Esophagus muscularis mucosa (tissue), 4 donors: ENCODE data around the gene NTN4.

Source experiments
- CTCF ChIP-seq, 3 experiments: fragments of 200-600 bp in 2 of 3; fragments of 450-650 bp in 1 of 3; sonication (generic) in 2 of 3; IDR thresholded peaks; one replicate each; pipeline ENCODE4 v1.5.1; 2017 to 2019; ENCODE audit warnings: antibody characterized with exemption in 3 of 3, mild to moderate bottlenecking in 2 of 3, moderate library complexity in 1 of 3
- EP300 ChIP-seq: sonication (generic); formaldehyde crosslinking; IDR thresholded peaks from one replicate; pipeline ENCODE4 v1.6.1; 2017; ENCODE audit warnings: antibody characterized with exemption
- POLR2A ChIP-seq: fragments of 450-650 bp; IDR thresholded peaks from one replicate; pipeline ENCODE4 v1.6.1; 2017; ENCODE audit warnings: antibody characterized with exemption, moderate library complexity, mild to moderate bottlenecking, low read depth

- TF ChIP-seq CTCF (IDR thresholded peaks at IDR 0.05): no peak
- TF ChIP-seq EP300: no peak
- no peak for TF ChIP-seq POLR2A
Measured at GRCh38 chr12:95633049-95633731, 157.4 kb downstream of the NTN4 start.
